Urinary bladder (tissue), 4 donors: ENCODE measurements around the gene COMMD6. TPM values are rescaled to one million over a fixed set of nuclear protein-coding genes. Genes with fewer than 3 reads are reported as not detected.

Experiments used
- DNase-seq: peaks from one replicate; pipeline ENCODE4 v3.0.0-alpha.2; 2015; ENCODE audit errors: extremely low spot score
- H3K27ac ChIP-seq: one replicate; pipeline ENCODE4 v1.5.1; 2013; ENCODE audit warnings: low read depth, mild to moderate bottlenecking, moderate library complexity
- H3K36me3 ChIP-seq: one replicate; pipeline ENCODE4 v1.6.1; 2013; ENCODE audit warnings: mild to moderate bottlenecking, moderate library complexity; ENCODE audit not compliant: insufficient read depth
- H3K4me1 ChIP-seq: one replicate; pipeline ENCODE4 v1.6.1; 2013; ENCODE audit warnings: mild to moderate bottlenecking, moderate library complexity; ENCODE audit not compliant: insufficient read depth
- H3K4me3 ChIP-seq: one replicate; pipeline ENCODE4 v1.5.1; 2013; ENCODE audit warnings: low read depth, low read length
- WGBS: extraction: QIAGEN DNeasy Blood & Tissue Kit; methylation state at CpG from one replicate; pipeline ENCODE4 v1.1.7; 2013; 5-methylcytosine and 5-hydroxymethylcytosine counted together
- polyA plus RNA-seq: library from polyadenylated mRNA; stranded (reverse); fragments of 200-250 nt; gene quantifications from one replicate; pipeline ENCODE4 v1.2.3, GENCODE V29; 2013
- total RNA-seq: library from RNA; depleted of rRNA; stranded (reverse); fragments of >200 nt; gene quantifications from one replicate; pipeline ENCODE4 v1.2.3, GENCODE V29; 2014
- donor health status: healthy with polysubstance abuse.
- donor health status: healthy.

Gene COMMD6
- total and polyA plus RNA-seq, 2 donors: 124 to 196 TPM

- Histone ChIP-seq H3K4me3 (no peak overlapping the region), H3K4me1 (no peaks in the 10 kb centered on the region), H3K36me3 (no peaks in the 10 kb centered on the region), H3K27ac (no peak overlapping the region)
- 60% methylated on average over 3 of the region's 3 CpGs for WGBS
- DNase-seq: no peak
Measured at GRCh38 chr13:75511051-75511625, 26.5 kb downstream of the COMMD6 start.

GRCh38 chr13:75508002-75508548 is 29.6 kb downstream of the COMMD6 start:
- WGBS: 90% methylated on average over 6 of the region's 6 CpGs
- H3K36me3 ChIP-seq: no peaks in the 10 kb centered on the region
- H3K4me1 ChIP-seq: no peaks in the 10 kb centered on the region
- no peak for DNase-seq
- H3K27ac ChIP-seq: no peak overlapping the region
- H3K4me3 ChIP-seq: no peak overlapping the region

DNA sequence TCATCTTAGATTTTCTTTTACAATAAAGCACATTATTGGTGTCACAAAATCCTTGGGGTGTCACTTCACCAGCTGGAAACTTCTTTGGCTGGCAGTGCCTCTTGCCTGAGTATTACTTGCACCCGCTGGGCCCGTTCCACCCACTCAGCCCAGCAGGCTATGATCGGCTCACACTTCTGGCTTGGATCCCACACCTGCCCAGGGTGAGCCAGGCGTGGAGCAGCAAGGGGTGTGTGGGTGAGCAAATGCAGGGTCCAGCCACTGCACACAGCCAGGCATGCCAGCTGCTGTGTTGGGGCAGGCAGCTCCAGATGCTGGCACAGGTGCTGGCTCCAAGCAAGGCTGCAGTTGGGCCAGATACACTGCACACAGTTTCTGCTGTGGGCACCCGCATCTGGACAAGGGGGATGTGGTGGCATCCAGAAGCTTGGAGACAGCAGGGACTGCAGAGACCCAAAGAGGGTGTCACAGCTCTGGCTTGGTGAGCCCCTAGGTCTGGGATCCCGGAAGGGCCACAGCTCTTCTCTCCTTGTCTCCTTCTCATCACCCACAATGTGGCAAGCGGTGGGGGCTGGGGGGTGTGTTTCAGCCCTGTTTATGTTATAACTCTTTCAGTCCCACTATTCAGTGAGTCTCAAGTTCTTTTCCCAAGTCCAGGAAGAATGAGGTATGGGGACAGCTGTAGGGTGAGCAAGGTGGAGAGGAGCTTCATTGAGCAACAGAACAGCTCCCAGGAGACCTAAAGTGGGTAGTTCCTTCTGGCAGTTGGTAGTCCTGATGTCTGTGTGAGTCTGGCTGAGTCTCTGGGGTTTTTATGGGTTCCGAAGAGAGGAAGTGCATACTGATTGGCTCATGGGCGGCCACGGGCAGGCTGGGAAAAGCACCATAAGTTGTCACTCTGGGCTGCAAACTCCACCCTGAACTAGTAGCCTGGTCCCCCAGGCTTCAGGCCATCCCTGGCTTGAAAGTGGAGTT is 30.3 kb downstream of the COMMD6 start:
- H3K27ac ChIP-seq: no peak overlapping the region
- WGBS: 89% methylated on average over 10 of the region's 10 CpGs
- no peak for DNase-seq
- H3K4me3 ChIP-seq: no peak overlapping the region
- H3K36me3 ChIP-seq: no peaks in the 10 kb centered on the region
- H3K4me1 ChIP-seq: no peaks in the 10 kb centered on the region

DNA sequence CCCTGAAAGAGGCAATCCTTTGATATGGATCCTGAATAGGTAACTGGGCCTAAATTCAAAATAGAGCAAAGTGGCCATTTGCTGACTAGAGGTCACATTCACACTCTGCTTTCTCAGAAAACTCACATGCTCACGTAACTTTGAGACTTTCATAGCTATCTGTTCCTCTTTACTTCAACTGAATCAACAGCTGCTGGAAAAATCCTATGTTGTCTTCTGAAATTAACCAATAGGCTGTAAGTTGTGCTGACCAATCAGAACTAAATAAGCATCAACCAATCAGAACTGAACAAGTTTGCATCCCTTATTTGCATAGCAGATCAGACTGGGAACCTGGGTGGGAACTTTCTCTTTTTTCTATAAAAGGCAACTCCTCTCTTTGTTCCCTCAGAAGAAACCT is 31.6 kb downstream of the COMMD6 start:
- Histone ChIP-seq H3K4me3 (no peak overlapping the region), H3K36me3 (no peaks in the 10 kb centered on the region), H3K4me1 (no peaks in the 10 kb centered on the region), H3K27ac (no peak overlapping the region)
- DNase-seq: no peak
- WGBS: 79% methylated on average over 1 of the region's 1 CpG

- Histone ChIP-seq H3K27ac (no peak overlapping the region), H3K4me1 (no peaks in the 10 kb centered on the region), H3K4me3 (no peak overlapping the region), H3K36me3 (no peaks in the 10 kb centered on the region)
- no peak for DNase-seq
- 80% methylated on average over 3 of the region's 3 CpGs for WGBS
Measured at GRCh38 chr13:75505327-75505726, 32.3 kb downstream of the COMMD6 start.

DNA sequence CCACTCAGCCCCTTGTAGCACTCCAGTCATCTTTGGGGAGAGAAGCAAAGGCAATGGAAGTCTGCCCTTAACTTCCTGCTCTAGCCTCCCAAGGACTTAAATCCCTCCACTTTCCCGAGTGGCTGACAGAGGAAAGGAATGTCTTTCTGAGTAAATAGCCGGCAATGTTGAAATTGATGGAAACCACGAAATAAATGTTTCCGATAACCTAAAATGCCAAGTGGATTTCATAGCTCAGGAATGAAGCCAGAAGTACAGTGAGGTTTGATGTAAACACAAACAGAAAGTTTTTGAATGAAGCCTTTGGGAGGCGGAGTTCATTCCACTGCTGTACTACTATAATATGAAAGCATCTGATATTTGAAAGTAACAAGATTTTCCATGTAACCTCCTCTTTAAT is 41.7 kb downstream of the COMMD6 start:
- 75% methylated on average over 5 of the region's 5 CpGs for WGBS
- DNase-seq: no peak
- Histone ChIP-seq H3K27ac (no peak overlapping the region), H3K36me3 (no peaks in the 10 kb centered on the region), H3K4me3 (no peak overlapping the region), H3K4me1 (no peaks in the 10 kb centered on the region)

DNA sequence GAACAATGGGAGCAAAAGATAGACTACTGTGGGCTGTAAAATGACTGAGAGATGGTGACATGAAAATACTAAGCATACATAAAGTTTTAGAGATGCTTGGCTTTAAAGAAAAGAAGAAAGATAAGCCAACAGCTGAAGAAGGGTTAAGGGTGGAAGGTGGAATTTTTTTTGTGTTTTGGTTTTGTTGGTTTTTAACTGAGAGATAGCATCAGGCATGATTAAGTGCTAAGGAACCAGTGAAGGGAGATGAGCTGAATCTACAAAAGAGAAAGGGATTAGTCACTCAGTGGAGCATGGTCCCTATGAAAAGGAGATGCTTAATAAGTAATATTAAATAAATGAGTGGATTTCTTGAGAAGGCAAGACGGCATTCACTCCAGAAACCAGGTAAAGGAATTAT is 43.1 kb downstream of the COMMD6 start:
- WGBS: 77% methylated on average over 1 of the region's 1 CpG

GRCh38 chr13:75493156-75493555 is 44.5 kb downstream of the COMMD6 start:
- DNase-seq: no peak
- Histone ChIP-seq H3K27ac (no peak overlapping the region), H3K4me3 (no peak overlapping the region), H3K4me1 (no peaks in the 10 kb centered on the region), H3K36me3 (no peaks in the 10 kb centered on the region)

More for the DNA sequence above, 43.1 kb downstream of the COMMD6 start:
- DNase-seq: no peak
- Histone ChIP-seq H3K4me3 (no peak overlapping the region), H3K36me3 (no peaks in the 10 kb centered on the region), H3K27ac (no peak overlapping the region), H3K4me1 (no peaks in the 10 kb centered on the region)

GRCh38 chr13:75492389-75492788 is 45.3 kb downstream of the COMMD6 start:
- WGBS: 95% methylated on average over 5 of the region's 5 CpGs
- Histone ChIP-seq H3K4me3 (no peak overlapping the region), H3K36me3 (no peaks in the 10 kb centered on the region), H3K4me1 (no peaks in the 10 kb centered on the region), H3K27ac (no peak overlapping the region)
- DNase-seq: no peak

GRCh38 chr13:75491376-75491775 is 46.3 kb downstream of the COMMD6 start:
- Histone ChIP-seq H3K4me3 (no peak overlapping the region), H3K4me1 (no peaks in the 10 kb centered on the region), H3K36me3 (no peaks in the 10 kb centered on the region), H3K27ac (no peak overlapping the region)
- DNase-seq: no peak
- 82% methylated on average over 2 of the region's 2 CpGs for WGBS

GRCh38 chr13:75489502-75490263 is 48.0 kb downstream of the COMMD6 start:
- Histone ChIP-seq H3K4me3 (no peak overlapping the region), H3K4me1 (no peaks in the 10 kb centered on the region), H3K36me3 (no peaks in the 10 kb centered on the region), H3K27ac (no peak overlapping the region)
- WGBS: 62% methylated on average over 10 of the region's 10 CpGs
- DNase-seq: no peak

GRCh38 chr13:75486146-75487062 is 51.2 kb downstream of the COMMD6 start:
- H3K4me1 ChIP-seq: no peaks in the 10 kb centered on the region

More at GRCh38 chr13:75486146-75487062, 51.2 kb downstream of the COMMD6 start:
- DNase-seq: no peak
- WGBS: 59% methylated on average over 5 of the region's 5 CpGs
- H3K27ac ChIP-seq: no peak overlapping the region
- H3K4me3 ChIP-seq: no peak overlapping the region
- H3K36me3 ChIP-seq: no peaks in the 10 kb centered on the region
